Tibial nerve (tissue), 4 donors: ENCODE data around the gene KCNQ1. TPM values are rescaled to one million over a fixed set of nuclear protein-coding genes. Genes with fewer than 3 reads are reported as not detected.

ENCODE experiments used
- DNase-seq, 2 donors: peaks; one replicate each; pipeline ENCODE4 v3.0.0-alpha.2; 2019; ENCODE audit warnings: low spot score in 2 of 2
- H3K27ac ChIP-seq, 4 donors: fragments of 200-600 bp; sonication (generic) in 3 of 4; one replicate each; pipeline ENCODE4 v1.5.1; 2017 to 2019; ENCODE audit warnings: mild to moderate bottlenecking in 1 of 4
- H3K27me3 ChIP-seq, 2 donors: fragments of 200-600 bp; sonication (generic) in 1 of 2; one replicate each; pipeline versions ENCODE4 v1.5.1 to v1.6.0; 2017 to 2019
- H3K36me3 ChIP-seq, 3 donors: fragments of 200-600 bp; sonication (generic); one replicate each; pipeline ENCODE4 v1.5.1; 2018 to 2019
- H3K4me1 ChIP-seq, 4 donors: fragments of 200-600 bp; sonication (generic) in 3 of 4; one replicate each; pipeline ENCODE4 v1.5.1; 2017 to 2019
- H3K4me3 ChIP-seq, 4 donors: fragments of 200-600 bp; sonication (generic) in 3 of 4; one replicate each; pipeline ENCODE4 v1.5.1; 2017 to 2019; ENCODE audit warnings: mild to moderate bottlenecking in 1 of 4, moderate library complexity in 1 of 4
- H3K9me3 ChIP-seq, 4 donors: fragments of 200-600 bp; sonication (generic) in 3 of 4; one replicate each; pipeline ENCODE4 v1.5.1; 2017 to 2019
- EP300 ChIP-seq, 2 donors: sonication (generic); formaldehyde crosslinking; IDR thresholded peaks; one replicate each; pipeline ENCODE4 v1.6.1; 2017; ENCODE audit warnings: antibody characterized with exemption in 2 of 2, mild to moderate bottlenecking in 1 of 2
- POLR2A ChIP-seq, 2 donors: fragments of 450-650 bp; IDR thresholded peaks; one replicate each; pipeline ENCODE4 v1.6.1; 2017; ENCODE audit warnings: antibody characterized with exemption in 2 of 2, mild to moderate bottlenecking in 2 of 2, moderate library complexity in 2 of 2
- WGBS, 2 donors: methylation state at CpG; one replicate each; pipeline ENCODE4 v1.1.5; 2018; 5-methylcytosine and 5-hydroxymethylcytosine counted together
- total RNA-seq, 4 donors: library from RNA; depleted of rRNA; stranded (reverse); fragments of >200 nt; gene quantifications; one replicate each; pipeline ENCODE4 v1.1.0, GENCODE V29; 2016
- TF ChIP-seq, protein P1 (sequence below), 5 experiments: fragments of 200-600 bp in 3 of 5; fragments of 450-650 bp in 2 of 5; sonication (generic) in 3 of 5; IDR thresholded peaks; one replicate each; pipeline ENCODE4 v1.5.1; 2016 to 2019; ENCODE audit warnings: antibody characterized with exemption in 5 of 5, mild to moderate bottlenecking in 3 of 5, moderate library complexity in 2 of 5

Gene KCNQ1
- total RNA-seq, 4 donors from 2014 or later = 3.5 to 11.4 (median 7.5) TPM

DNA sequence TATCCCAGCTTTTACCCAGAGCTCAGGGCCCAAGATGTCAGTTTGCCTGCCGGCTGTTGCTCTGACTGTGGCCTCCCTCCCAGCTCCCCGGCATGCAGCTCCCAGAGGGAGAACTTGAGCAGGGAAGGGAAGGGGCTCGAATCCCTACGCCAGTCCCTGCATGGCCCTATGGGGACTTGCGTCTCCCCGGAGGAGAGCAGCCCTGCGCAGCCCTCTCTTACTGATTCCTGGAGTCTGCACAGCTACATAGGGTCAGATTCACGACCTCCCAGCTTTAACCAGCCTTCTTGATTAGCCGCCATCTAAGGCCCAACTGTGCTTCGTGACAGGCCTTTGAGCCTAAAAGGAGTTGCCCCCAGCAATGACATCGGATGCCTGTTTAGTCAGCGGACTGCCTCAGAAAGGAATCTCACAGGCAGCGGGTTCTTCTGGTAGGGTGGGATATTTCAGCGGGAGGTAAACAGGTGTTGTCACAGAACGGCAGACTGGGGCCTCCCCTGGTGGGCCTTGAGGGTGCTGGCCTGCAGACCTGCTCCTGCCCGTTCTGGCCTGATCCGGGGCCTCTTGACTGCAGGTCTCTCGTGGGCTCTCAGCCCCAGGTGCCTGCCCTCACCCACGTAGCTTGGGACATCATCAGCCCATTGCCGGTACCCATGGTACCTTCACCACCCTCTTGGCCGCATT lies 298.8 kb downstream of the KCNQ1 start:
- no peak for DNase-seq
- Histone ChIP-seq H3K4me3 (no peak overlapping the region), H3K36me3 (no peaks in the 10 kb centered on the region), H3K9me3 (no peaks in the 10 kb centered on the region), H3K27ac (no peak overlapping the region), H3K27me3 (no peaks in the 10 kb centered on the region), H3K4me1 (peaks cover 0 to 39% (median 11%) of the 10 kb centered on the region in 4 donors)
- no peak for TF ChIP-seq EP300 (IDR thresholded peaks at IDR 0.05)
- TF ChIP-seq, protein P1, sequence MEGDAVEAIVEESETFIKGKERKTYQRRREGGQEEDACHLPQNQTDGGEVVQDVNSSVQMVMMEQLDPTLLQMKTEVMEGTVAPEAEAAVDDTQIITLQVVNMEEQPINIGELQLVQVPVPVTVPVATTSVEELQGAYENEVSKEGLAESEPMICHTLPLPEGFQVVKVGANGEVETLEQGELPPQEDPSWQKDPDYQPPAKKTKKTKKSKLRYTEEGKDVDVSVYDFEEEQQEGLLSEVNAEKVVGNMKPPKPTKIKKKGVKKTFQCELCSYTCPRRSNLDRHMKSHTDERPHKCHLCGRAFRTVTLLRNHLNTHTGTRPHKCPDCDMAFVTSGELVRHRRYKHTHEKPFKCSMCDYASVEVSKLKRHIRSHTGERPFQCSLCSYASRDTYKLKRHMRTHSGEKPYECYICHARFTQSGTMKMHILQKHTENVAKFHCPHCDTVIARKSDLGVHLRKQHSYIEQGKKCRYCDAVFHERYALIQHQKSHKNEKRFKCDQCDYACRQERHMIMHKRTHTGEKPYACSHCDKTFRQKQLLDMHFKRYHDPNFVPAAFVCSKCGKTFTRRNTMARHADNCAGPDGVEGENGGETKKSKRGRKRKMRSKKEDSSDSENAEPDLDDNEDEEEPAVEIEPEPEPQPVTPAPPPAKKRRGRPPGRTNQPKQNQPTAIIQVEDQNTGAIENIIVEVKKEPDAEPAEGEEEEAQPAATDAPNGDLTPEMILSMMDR (IDR thresholded peaks at IDR 0.05) = no peak
- no peak for TF ChIP-seq POLR2A (IDR thresholded peaks at IDR 0.05)
- 94 to 96% methylated on average over 16 to 21 of the region's 21 CpGs for WGBS, 2 donors

DNA sequence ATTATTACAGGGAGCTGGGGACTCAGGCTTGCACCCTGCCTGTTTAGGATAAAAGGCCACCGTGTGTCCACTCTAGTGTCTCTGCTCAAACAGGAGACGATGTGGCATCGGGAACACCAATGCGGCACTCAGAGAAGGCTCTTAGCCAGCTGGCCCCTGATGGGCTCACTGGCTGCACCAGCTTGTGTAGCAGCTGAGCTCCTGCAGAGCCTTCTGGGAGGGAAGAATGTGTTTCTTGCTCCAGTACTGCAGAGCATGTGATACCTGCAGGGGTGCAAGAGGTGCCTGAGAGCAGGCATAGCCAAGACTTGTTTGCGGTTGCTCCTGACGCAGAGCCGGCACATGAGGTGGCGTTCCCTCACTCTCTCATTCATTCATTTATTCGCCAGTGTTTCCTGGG lies 299.4 kb downstream of the KCNQ1 start:
- H3K36me3 ChIP-seq = no peaks in the 10 kb centered on the region
- no peaks in the 10 kb centered on the region for H3K9me3 ChIP-seq
- peaks cover 0 to 38% (median 11%) of the 10 kb centered on the region in 4 donors for H3K4me1 ChIP-seq
- TF ChIP-seq EP300 (IDR thresholded peaks at IDR 0.05) (no peak), POLR2A (IDR thresholded peaks at IDR 0.05) (no peak)
- TF ChIP-seq, protein P1 (IDR thresholded peaks at IDR 0.05) = no peak
- H3K27me3 ChIP-seq = no peaks in the 10 kb centered on the region
- WGBS, 2 donors = 96% methylated on average over 8 to 9 of the region's 9 CpGs
- H3K27ac ChIP-seq = no peak overlapping the region
- no peak overlapping the region for H3K4me3 ChIP-seq
- DNase-seq = no peak

DNA sequence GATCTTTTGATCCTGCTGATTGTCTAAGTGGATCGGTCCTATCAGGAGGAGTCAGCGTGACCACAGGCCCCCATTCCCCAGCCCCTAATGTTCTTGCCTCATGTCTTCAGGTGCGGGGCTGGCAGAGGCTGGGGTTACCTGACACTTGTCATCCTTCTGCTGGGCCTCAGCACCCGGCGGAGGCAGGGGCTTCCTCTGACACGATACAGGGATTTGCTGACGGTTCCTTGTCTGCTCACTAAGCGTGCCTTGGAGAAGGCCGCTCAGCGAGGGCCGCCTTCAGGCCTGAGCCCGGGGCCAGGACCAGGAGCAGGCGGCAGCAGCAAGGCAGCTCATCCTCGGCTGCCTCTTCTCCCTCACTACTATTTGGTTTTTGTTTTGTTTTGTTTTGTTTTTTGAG lies 300.7 kb downstream of the KCNQ1 start:
- H3K4me3 ChIP-seq = no peak overlapping the region
- H3K36me3 ChIP-seq = no peaks in the 10 kb centered on the region
- H3K4me1 ChIP-seq = peaks cover 0 to 43% (median 11%) of the 10 kb centered on the region in 4 donors
- H3K27me3 ChIP-seq = no peaks in the 10 kb centered on the region
- no peak overlapping the region for H3K27ac ChIP-seq
- TF ChIP-seq EP300 (IDR thresholded peaks at IDR 0.05) = no peak
- TF ChIP-seq, protein P1 (IDR thresholded peaks at IDR 0.05) = no peak
- TF ChIP-seq POLR2A (IDR thresholded peaks at IDR 0.05) = no peak
- no peak for DNase-seq
- 94 to 98% methylated on average over 11 to 14 of the region's 14 CpGs for WGBS, 2 donors
- no peaks in the 10 kb centered on the region for H3K9me3 ChIP-seq

DNA sequence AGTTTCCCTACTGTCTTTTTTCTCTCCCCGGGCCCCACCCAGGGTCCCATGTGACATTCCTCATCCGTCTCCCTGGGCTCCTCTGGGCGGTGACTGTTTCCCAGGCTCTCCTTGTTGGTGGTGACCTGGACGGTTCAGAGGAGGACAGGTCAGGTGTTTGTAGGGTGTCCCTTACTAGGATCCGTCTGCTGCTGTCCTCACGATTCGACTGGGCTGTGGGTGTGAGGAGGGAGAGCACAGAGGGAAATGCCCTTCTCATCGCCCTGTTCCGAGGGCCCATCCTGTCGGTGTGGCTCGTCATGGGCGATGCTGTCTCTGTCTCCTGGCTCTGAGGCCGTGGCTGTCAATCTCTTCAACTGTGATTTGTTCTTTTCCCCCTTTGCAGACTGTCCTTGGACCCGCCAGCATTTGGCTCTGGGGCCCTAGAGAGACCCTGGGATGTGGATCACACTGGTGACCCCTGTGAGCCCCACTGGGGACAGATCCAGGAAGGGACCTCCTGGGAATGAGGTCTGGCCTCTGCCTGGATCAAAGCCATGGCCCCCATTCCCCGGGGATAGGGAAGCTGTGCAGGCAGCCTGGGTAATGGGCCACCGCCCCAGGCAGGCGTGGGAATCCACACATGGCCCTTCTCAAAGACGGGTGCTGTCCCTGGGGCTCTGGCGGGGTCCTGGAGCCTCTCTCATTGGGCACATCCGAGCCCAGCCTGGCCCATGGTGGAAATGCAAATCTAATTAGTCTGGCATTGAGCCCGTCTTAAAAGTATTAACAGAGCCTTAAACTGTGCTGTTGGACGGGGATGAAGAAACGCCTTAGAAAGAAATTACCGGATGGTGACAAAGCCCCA lies 301.8 kb downstream of the KCNQ1 start:
- TF ChIP-seq EP300 (IDR thresholded peaks at IDR 0.05) (no peak), POLR2A (IDR thresholded peaks at IDR 0.05) (no peak)
- TF ChIP-seq, protein P1 (IDR thresholded peaks at IDR 0.05) = no peak
- Histone ChIP-seq H3K4me1 (peaks cover 0 to 38% (median 6%) of the 10 kb centered on the region in 4 donors), H3K4me3 (no peak overlapping the region), H3K36me3 (no peaks in the 10 kb centered on the region), H3K27me3 (no peaks in the 10 kb centered on the region), H3K9me3 (no peaks in the 10 kb centered on the region), H3K27ac (no peak overlapping the region)
- no peak for DNase-seq
- WGBS, 2 donors = 75 to 78% methylated on average over 21 to 23 of the region's 24 CpGs
